ENCODE results near the gene VPS11. TPM values are rescaled to one million over a fixed set of nuclear protein-coding genes. Genes with fewer than 3 reads are reported as not detected.

VPS11 gene
- total and polyA plus RNA-seq, 10 donors, result 30.1 to 66.7 (median 43.6) TPM

DNA sequence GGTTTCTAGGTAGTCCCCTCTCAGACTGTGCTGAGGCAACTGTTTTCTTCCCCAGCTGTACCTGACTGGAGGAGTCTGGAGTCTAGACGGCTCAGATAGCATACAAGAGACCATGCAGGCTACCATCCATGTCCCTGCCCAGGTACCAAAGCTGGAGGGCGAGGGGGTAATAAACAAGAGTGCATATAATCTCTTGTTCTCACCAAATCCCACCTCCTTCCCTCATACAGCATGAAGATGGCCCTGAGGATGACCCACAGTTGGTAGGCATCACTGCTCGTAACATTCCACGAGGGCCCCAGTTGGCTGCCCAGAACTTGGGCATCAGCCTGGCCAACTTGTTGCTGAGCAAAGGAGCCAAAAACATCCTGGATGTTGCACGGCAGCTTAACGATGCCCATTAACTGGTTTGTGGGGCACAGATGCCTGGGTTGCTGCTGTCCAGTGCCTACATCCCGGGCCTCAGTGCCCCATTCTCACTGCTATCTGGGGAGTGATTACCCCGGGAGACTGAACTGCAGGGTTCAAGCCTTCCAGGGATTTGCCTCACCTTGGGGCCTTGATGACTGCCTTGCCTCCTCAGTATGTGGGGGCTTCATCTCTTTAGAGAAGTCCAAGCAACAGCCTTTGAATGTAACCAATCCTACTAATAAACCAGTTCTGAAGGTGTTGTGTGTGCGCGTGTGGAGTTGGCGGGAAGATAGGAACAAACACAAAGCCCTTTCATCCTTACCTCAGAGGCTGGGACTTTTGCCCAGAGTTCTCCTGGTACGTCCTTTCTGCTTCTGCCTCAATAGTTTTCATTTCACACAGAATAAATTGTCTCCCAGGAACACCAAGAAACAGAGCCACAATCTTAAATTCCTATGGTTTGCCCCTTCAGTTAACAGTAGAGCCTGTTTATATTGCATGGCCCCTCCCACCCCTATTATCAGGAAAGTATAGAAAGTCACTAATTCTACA lies 25.5 kb downstream of the VPS11 start:
- TF ChIP-seq POLR2AphosphoS5 (IDR thresholded peaks at IDR 0.05) (no peak), POLR2A (IDR thresholded peaks at IDR 0.05) (no peak)
- TF ChIP-seq, protein P1, sequence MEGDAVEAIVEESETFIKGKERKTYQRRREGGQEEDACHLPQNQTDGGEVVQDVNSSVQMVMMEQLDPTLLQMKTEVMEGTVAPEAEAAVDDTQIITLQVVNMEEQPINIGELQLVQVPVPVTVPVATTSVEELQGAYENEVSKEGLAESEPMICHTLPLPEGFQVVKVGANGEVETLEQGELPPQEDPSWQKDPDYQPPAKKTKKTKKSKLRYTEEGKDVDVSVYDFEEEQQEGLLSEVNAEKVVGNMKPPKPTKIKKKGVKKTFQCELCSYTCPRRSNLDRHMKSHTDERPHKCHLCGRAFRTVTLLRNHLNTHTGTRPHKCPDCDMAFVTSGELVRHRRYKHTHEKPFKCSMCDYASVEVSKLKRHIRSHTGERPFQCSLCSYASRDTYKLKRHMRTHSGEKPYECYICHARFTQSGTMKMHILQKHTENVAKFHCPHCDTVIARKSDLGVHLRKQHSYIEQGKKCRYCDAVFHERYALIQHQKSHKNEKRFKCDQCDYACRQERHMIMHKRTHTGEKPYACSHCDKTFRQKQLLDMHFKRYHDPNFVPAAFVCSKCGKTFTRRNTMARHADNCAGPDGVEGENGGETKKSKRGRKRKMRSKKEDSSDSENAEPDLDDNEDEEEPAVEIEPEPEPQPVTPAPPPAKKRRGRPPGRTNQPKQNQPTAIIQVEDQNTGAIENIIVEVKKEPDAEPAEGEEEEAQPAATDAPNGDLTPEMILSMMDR (IDR thresholded peaks at IDR 0.05 in 8 of 11, conservative IDR thresholded peaks at IDR 0.05 in 3 of 11), result no peak
- Histone ChIP-seq H3K4me1 (peaks cover 14 to 74% (median 40%) of the 10 kb centered on the region in 6 donors), H3K4me3 (peak overlapping the region in 7 of 8 donors; percentile 76 to 93 (median 83)), H3K9me3 (no peaks in the 10 kb centered on the region), H3K27ac (peak overlapping the region in 7 of 8 donors; percentile 91 to 97 (median 95)), H3K36me3 (peaks cover 0 to 38% (median 17%) of the 10 kb centered on the region in 6 donors), H3K27me3 (replicated peaks in 1 of 7) (no peaks in the 10 kb centered on the region)
- intact Hi-C loops (cut with DNase I; ENCODE audit: low total_unique reads), result loop anchor here (10.0 kb wide), 1 partner anchor 102 kb away; no protein-coding TSS in a partner anchor
- 57 to 70% (median 61%) methylated on average over 11 to 12 of the region's 12 CpGs for WGBS, 5 donors
- no peak for DNase-seq

DNA sequence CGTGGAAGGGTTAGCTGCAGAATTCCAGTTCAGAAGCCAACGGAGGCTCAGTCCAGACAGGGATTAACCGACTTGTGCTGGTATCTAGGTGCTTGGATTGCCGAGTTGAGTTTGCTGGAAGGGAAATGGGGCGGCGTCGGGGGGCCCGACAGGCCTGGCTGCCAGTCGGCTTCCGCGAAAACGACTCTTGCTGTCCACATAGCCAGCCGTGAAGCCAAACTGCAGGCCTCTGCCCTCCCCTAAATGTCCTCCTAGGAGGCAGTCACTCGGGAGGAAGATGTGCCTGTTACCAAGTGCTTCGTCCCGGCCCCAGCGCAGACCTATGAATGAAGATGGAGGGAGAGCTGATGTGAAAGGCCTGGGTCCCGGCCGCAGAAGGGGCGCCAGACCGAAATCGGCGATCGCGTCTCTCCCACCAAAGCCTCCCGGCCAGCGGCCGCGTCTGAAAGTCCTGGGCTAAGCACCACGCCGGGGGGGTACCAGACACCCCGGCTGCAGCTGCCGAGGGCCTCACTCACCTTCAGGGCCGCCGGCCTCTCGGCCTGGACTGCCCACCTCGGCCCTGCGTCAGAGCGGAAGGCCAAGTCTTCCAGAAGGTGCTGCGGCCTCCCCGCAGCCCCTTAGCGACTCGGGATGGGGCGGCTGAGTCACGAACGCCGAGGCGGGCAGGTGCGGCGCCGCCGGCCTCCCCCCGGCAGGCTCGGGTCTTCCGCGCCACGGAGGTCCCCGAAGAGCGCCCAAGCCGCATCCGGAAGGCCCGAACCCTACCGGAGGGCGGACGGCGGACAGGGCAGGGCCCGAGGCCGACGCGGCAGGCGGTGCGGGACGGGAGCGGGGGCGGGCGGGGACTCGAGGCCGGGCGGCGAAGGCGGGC lies 26.6 kb downstream of the VPS11 start:
- intact Hi-C loops (cut with DNase I; ENCODE audit: low total_unique reads), result loop anchor here (10.0 kb wide), 1 partner anchor 101 kb away; no protein-coding TSS in a partner anchor
- Histone ChIP-seq H3K36me3 (peaks cover 0 to 47% (median 19%) of the 10 kb centered on the region in 6 donors), H3K4me1 (peaks cover 14 to 74% (median 40%) of the 10 kb centered on the region in 6 donors), H3K27ac (peak overlapping the region; percentile 84 to 97 (median 94)), H3K27me3 (replicated peaks in 1 of 7) (no peaks in the 10 kb centered on the region), H3K4me3 (peak overlapping the region; percentile 76 to 93 (median 83)), H3K9me3 (no peaks in the 10 kb centered on the region)
- TF ChIP-seq POLR2A (IDR thresholded peaks at IDR 0.05) (no peak), POLR2AphosphoS5 (IDR thresholded peaks at IDR 0.05) (peak in 1 of 3 donors; percentile 0)
- DNase-seq, result peak; percentile 92
- WGBS, 5 donors, result 0 to 1% (median 1%) methylated on average over 25 to 81 of the region's 81 CpGs

GRCh38 chr11:119094816-119095065 lies 27.1 kb downstream of the VPS11 start:
- intact Hi-C loops (cut with DNase I; ENCODE audit: low total_unique reads), result loop anchor here (10.0 kb wide), 1 partner anchor 100 kb away; no protein-coding TSS in a partner anchor
- Histone ChIP-seq H3K4me3 (peak overlapping the region; percentile 76 to 93 (median 83)), H3K4me1 (peaks cover 14 to 78% (median 40%) of the 10 kb centered on the region in 6 donors), H3K27ac (peak overlapping the region; percentile 84 to 97 (median 94)), H3K36me3 (peaks cover 0 to 50% (median 19%) of the 10 kb centered on the region in 6 donors), H3K27me3 (replicated peaks in 1 of 7) (no peaks in the 10 kb centered on the region), H3K9me3 (no peaks in the 10 kb centered on the region)
- TF ChIP-seq, protein P1 (IDR thresholded peaks at IDR 0.05 in 8 of 11, conservative IDR thresholded peaks at IDR 0.05 in 3 of 11), result peak in 9 of 11 experiments; percentile 54 to 90 (median 81)
- TF ChIP-seq POLR2A (IDR thresholded peaks at IDR 0.05), result no peak
- 0 to 1% (median 0%) methylated on average over 9 to 19 of the region's 19 CpGs; no CpG with 5 or more reads in 1 of the 5 donors for WGBS, 5 donors
- DNase-seq, result peak; percentile 96

Data from spleen (tissue), 11 donors.